Erythroblast (primary cell): ENCODE data around the gene BASP1.

ENCODE experiments used
- GATA1 ChIP-seq: IDR thresholded peaks from 2 replicates; pipeline ENCODE4 v1.6.1; 2011; ENCODE audit warnings: low read depth, mild to moderate bottlenecking, control low read depth, low read length, moderate library complexity
- POLR2A ChIP-seq: IDR thresholded peaks from 2 replicates; pipeline ENCODE4 v1.6.1; 2011; ENCODE audit warnings: mild to moderate bottlenecking, low read length

GRCh38 chr5:17306726-17307091 is 89.3 kb downstream of the BASP1 start:
- no peak for TF ChIP-seq POLR2A
- no peak for TF ChIP-seq GATA1
